Left ventricle myocardium inferior (tissue), 1 donor: ENCODE data around the gene TADA2A. TPM values are rescaled to one million over a fixed set of nuclear protein-coding genes. Genes with fewer than 3 reads are reported as not detected.

ENCODE experiments used
- DNase-seq: peaks from one replicate; pipeline ENCODE4 v3.0.0-alpha.2; 2020
- H3K27ac ChIP-seq: fragments of 200-600 bp; replicated peaks from 2 replicates; pipeline ENCODE4 v1.8.0; 2021
- H3K27me3 ChIP-seq: fragments of 200-600 bp; 2 replicates; pipeline ENCODE4 v1.8.0; 2021; ENCODE audit warnings: low read depth
- H3K36me3 ChIP-seq: fragments of 200-600 bp; 2 replicates; pipeline ENCODE4 v1.8.0; 2021
- H3K4me1 ChIP-seq: fragments of 200-600 bp; 2 replicates; pipeline ENCODE4 v1.8.0; 2021
- H3K4me3 ChIP-seq: fragments of 200-600 bp; 2 replicates; pipeline ENCODE4 v1.8.0; 2021; ENCODE audit warnings: mild to moderate bottlenecking, moderate library complexity
- H3K9me3 ChIP-seq: fragments of 200-600 bp; replicated peaks from 2 replicates; pipeline ENCODE4 v1.8.0; 2021
- intact Hi-C: fragments of 100-400 bp; cut with micrococcal nuclease; formaldehyde crosslinking; loops from one replicate; pipeline ENCODE4 v1.11.0; 2022
- total RNA-seq: library from RNA; stranded (reverse); fragmentation: NEBNext Ultra II Directional; extraction: Animal tissue kit (Norgen Biotek cat#: 25700); gene quantifications from one replicate; pipeline ENCODE4 v1.2.1, GENCODE V29; 2021
- TF ChIP-seq, protein P1 (sequence below): fragments of 200-600 bp; IDR thresholded peaks from 2 replicates; pipeline ENCODE4 v1.8.0; 2021; ENCODE audit warnings: antibody characterized with exemption, mild to moderate bottlenecking, borderline replicate concordance
- donor health status: DM: no; HTN: yes; CAD: no; lungs with severe emphysema.

TADA2A gene
- total RNA-seq, 1 donor from 2014 or later = 11.9 TPM

DNA sequence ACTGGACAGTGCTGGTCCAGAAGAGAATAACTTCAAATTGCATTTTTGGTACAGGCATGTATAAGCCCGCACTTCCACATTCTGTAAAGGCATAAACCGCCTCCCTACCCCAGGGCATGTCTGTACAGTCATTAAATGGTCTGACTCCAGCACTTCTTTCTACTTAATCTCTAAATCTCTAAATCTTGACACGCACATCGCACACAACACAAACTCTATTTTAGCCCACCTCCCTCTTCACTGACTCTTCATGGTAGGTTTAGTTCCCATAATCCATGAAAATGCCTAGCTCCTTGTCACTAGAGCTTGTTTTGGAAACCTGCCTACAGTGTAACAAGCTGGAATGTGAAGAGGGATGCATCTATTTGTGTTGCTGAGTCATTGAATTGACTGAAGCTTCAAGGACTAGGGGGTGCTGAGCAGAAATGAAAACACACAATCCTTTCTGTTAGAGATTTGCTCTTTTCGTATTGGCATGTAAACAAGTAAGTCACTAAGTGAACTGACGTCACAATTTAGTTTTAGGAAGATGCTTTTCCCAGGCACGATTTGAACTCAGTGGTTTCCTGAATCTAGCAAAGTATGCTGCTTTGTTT lies 81.4 kb downstream of the TADA2A start:
- Histone ChIP-seq H3K36me3 (no peaks in the 10 kb centered on the region), H3K9me3 (no peaks in the 10 kb centered on the region), H3K27ac (peak overlapping the region; percentile 94), H3K4me3 (peak overlapping the region; percentile 94), H3K27me3 (no peaks in the 10 kb centered on the region), H3K4me1 (peaks cover 59% of the 10 kb centered on the region)
- TF ChIP-seq, protein P1, sequence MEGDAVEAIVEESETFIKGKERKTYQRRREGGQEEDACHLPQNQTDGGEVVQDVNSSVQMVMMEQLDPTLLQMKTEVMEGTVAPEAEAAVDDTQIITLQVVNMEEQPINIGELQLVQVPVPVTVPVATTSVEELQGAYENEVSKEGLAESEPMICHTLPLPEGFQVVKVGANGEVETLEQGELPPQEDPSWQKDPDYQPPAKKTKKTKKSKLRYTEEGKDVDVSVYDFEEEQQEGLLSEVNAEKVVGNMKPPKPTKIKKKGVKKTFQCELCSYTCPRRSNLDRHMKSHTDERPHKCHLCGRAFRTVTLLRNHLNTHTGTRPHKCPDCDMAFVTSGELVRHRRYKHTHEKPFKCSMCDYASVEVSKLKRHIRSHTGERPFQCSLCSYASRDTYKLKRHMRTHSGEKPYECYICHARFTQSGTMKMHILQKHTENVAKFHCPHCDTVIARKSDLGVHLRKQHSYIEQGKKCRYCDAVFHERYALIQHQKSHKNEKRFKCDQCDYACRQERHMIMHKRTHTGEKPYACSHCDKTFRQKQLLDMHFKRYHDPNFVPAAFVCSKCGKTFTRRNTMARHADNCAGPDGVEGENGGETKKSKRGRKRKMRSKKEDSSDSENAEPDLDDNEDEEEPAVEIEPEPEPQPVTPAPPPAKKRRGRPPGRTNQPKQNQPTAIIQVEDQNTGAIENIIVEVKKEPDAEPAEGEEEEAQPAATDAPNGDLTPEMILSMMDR = no peak
- no peak for DNase-seq
- intact Hi-C loops = loop anchor here (5.0 kb wide), 1 partner anchor 81 kb away; the partner anchor contains the start of genes ACACA and TADA2A

DNA sequence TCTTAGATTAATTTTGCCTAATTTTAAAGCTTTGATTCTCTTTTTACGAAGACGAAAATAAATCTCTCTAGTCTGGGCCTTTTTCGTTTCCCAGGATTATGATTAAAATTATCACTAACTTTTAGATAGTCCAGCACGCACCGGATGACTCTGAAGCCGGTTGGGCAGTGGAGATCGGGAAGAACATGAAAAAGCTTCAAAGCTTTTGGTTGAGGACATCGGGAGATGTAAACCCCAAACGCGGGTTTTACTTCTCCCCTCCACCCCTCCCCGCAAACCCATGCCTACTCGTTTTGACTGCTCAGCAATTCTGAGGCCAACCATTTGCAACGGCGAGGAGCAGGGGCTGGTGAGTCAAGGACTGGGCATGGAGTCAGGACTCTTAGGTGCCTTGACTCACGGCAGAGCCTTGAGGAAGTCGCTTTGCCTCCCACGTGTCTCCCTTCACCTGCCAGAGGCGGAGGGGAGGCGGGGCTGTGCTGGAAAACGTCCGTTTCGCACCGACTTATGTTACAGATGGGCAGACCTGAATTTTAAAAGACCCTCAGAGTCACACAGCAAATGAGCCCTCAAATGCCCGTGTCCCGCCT lies 82.0 kb downstream of the TADA2A start:
- Histone ChIP-seq H3K9me3 (no peaks in the 10 kb centered on the region), H3K36me3 (no peaks in the 10 kb centered on the region), H3K4me3 (peak overlapping the region; percentile 94), H3K4me1 (peaks cover 59% of the 10 kb centered on the region), H3K27me3 (no peaks in the 10 kb centered on the region), H3K27ac (peak overlapping the region; percentile 94)
- DNase-seq = peak; percentile 35
- intact Hi-C loops = loop anchor here (5.0 kb wide), 1 partner anchor 81 kb away; the partner anchor contains the start of genes ACACA and TADA2A
- TF ChIP-seq, protein P1 = no peak

DNA sequence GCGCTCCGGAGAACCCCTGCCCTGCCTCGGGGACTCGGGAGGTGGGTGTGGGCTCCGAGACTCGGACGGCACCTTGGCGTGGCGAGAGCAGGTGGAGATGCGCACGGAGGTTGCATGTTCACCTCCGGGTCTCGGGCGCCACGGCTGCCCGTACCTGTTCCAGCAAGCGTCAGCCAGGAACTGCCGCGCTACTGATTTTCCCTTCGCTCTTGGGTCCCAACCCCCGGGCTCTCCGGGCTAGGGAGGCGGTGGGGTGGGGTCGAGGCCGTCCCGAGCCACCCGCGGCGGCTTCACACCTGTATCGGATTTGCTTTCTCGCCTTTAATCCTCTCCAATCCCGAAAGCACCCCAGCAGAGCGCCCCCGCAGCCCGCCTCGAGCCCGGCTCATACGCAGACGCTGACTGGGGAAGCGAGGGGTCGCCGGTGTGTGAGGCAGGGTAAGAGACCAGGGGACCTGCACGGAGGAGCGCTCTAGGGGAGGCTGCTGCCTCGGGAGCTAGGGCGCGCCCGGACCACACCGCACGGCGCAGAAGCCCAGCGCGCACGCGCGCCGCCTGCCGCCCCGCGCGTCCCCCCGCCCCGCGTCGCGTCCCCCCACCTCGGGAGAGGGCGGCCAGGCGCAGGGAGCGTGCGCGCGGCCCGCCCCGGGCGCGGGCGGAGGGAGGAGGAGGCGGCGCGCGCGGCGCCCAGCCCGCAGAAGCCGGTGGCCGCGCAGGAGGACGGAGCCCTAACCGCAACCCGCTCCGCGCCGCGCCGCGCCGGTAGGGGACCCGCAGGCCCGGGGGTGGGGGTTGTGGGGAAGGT lies 82.7 kb downstream of the TADA2A start, which contains the start of gene DUSP14:
Gene DUSP14, plus strand, starts transcription at position 695 of the 805 bp plus-strand sequence. CDS start 22,382 bp downstream, outside the sequence.
- TF ChIP-seq, protein P1 = no peak
- Histone ChIP-seq H3K36me3 (no peaks in the 10 kb centered on the region), H3K27ac (peak within 1 kb of the TSS; percentile 94), H3K9me3 (no peaks in the 10 kb centered on the region), H3K4me3 (peak within 1 kb of the TSS; percentile 94), H3K4me1 (peaks cover 64% of the 10 kb centered on the region), H3K27me3 (no peaks in the 10 kb centered on the region)
- peak; percentile 82 for DNase-seq
- intact Hi-C loops = loop anchor here (5.0 kb wide), 1 partner anchor 82 kb away; the partner anchor contains the start of genes ACACA and TADA2A

DNA sequence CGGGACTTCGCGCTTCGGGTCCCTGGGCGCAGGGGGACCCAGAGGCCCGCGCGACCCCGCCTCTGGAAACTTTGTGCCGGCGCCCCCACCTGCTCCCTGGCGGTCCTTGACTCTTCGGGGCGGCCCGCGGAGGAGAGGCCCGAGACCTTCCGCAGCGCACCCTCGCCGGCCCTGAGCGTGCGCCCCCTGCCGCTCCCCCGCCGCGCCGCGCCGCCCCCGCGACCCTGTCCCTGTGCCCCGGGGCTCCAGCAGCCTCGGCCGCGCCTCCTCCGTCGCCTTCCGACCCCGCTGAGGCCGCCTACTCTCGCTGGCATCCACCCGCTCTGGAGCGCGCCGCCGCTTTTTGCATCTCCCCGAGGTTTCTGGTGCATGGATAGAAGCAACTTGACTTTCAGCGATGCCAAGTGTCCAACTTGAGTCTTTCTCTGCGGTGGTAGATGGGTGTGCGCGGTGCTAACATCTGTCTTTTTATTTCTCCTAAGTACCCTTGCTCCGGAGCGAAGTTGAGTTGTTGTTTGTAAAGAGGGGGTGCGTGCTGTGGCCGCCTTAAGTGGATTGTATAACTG lies 83.4 kb downstream of the TADA2A start:
- Histone ChIP-seq H3K27ac (peak overlapping the region; percentile 94), H3K36me3 (no peaks in the 10 kb centered on the region), H3K4me3 (peak overlapping the region; percentile 94), H3K4me1 (peaks cover 71% of the 10 kb centered on the region), H3K9me3 (no peaks in the 10 kb centered on the region), H3K27me3 (no peaks in the 10 kb centered on the region)
- TF ChIP-seq, protein P1 = peak; percentile 61
- intact Hi-C loops = no loop called here
- peak; percentile 61 for DNase-seq
